Measurements from ENCODE around the gene BRME1.

BRME1 gene

GRCh38 chr19:13905634-13906520 lies at the start of gene BRME1, which contains the start of gene CC2D1A:
TSS of gene BRME1 (minus strand) at chr19:13906117. CDS start at chr19:13904892, 1,225 bp downstream.
TSS of gene CC2D1A (plus strand) at chr19:13906201. CDS start at chr19:13906442, 241 bp downstream.
- ATAC-seq, result peak; percentile 98 to 99

- no peak for ATAC-seq
Observed at GRCh38 chr19:13954185-13954584, 48.3 kb upstream of the BRME1 start.

- ATAC-seq, result no peak
Observed at GRCh38 chr19:13952931-13953531, 47.1 kb upstream of the BRME1 start.

GRCh38 chr19:13952154-13952930 lies 46.4 kb upstream of the BRME1 start, which contains the start of gene DCAF15:
TSS of gene DCAF15 (plus strand) at chr19:13952509. CDS start at chr19:13952513, 4 bp downstream.
- ATAC-seq, result peak; percentile 98 to 99

- ATAC-seq, result peak; percentile 2
Observed at GRCh38 chr19:13951799-13952153, 45.9 kb upstream of the BRME1 start.

GRCh38 chr19:13951043-13951442 lies 45.1 kb upstream of the BRME1 start:
- no peak for ATAC-seq

- no peak for ATAC-seq
Observed at GRCh38 chr19:13946414-13946813, 40.5 kb upstream of the BRME1 start.

GRCh38 chr19:13942023-13942684 lies 36.2 kb upstream of the BRME1 start:
- no peak for ATAC-seq

GRCh38 chr19:13938301-13939064 lies 32.6 kb upstream of the BRME1 start, which contains the start of gene PODNL1:
TSS of gene PODNL1 (minus strand) at chr19:13938417. CDS start at chr19:13938181, 236 bp downstream.
- no peak for ATAC-seq

GRCh38 chr19:13937479-13938300 lies 31.8 kb upstream of the BRME1 start:
- no peak for ATAC-seq

GRCh38 chr19:13935765-13936510 lies 30.0 kb upstream of the BRME1 start:
- no peak for ATAC-seq

- ATAC-seq, result no peak
Observed at GRCh38 chr19:13934785-13935109, 28.8 kb upstream of the BRME1 start.

GRCh38 chr19:13932911-13933393 lies 27.0 kb upstream of the BRME1 start:
- ATAC-seq, result no peak

GRCh38 chr19:13932149-13932637 lies 26.3 kb upstream of the BRME1 start:
- no peak for ATAC-seq

GRCh38 chr19:13931391-13932148 lies 25.7 kb upstream of the BRME1 start:
- ATAC-seq, result no peak

- no peak for ATAC-seq
Observed at GRCh38 chr19:13930402-13930801, 24.5 kb upstream of the BRME1 start.

GRCh38 chr19:13929956-13930355 lies 24.0 kb upstream of the BRME1 start:
- ATAC-seq, result no peak

- ATAC-seq, result no peak
Observed at GRCh38 chr19:13929340-13929739, 23.4 kb upstream of the BRME1 start.

GRCh38 chr19:13926715-13927114 lies 20.8 kb upstream of the BRME1 start:
- ATAC-seq, result no peak
